Heart right ventricle (tissue), 16 donors: ENCODE results near the gene SPRN. TPM values are rescaled to one million over a fixed set of nuclear protein-coding genes. Genes with fewer than 3 reads are reported as not detected.
"Not testable (repeated sequence)": the region's sequence is repeated elsewhere in the genome, so short reads cannot be mapped to it uniquely, and the experiment has no call there.

Source experiments
- ATAC-seq, 8 donors: fragments of 200-7000 bp; cut with Tn5 transposase; one replicate each; pipeline ENCODE4 v1.9.1; 2020; ENCODE audit warnings: mild to moderate bottlenecking in 8 of 8, moderate library complexity in 8 of 8, moderate number of reproducible peaks in 1 of 8
- DNase-seq, 2 donors: peaks; one replicate each; pipeline ENCODE4 v3.0.0-alpha.2; 2020
- H3K27ac ChIP-seq, 10 donors: fragments of 200-600 bp; sonication (generic) in 2 of 10; one replicate each; pipeline versions ENCODE4 v1.5.0 to v1.8.0; 2020 to 2022; ENCODE audit warnings: mild to moderate bottlenecking in 3 of 10
- H3K27me3 ChIP-seq, 7 donors: fragments of 200-600 bp; one replicate each; pipeline ENCODE4 v1.8.0; 2021 to 2022; ENCODE audit warnings: mild to moderate bottlenecking in 2 of 7
- H3K36me3 ChIP-seq, 9 donors: fragments of 200-600 bp; sonication (generic) in 1 of 9; one replicate each; pipeline versions ENCODE4 v1.5.0 to v1.8.0; 2020 to 2022; ENCODE audit warnings: mild to moderate bottlenecking in 2 of 9
- H3K4me1 ChIP-seq, 9 donors: fragments of 200-600 bp; sonication (generic) in 1 of 9; one replicate each; pipeline versions ENCODE4 v1.5.0 to v1.8.0; 2020 to 2022; ENCODE audit warnings: mild to moderate bottlenecking in 4 of 9
- H3K4me3 ChIP-seq, 10 donors: fragments of 200-600 bp; sonication (generic) in 2 of 10; one replicate each; pipeline versions ENCODE4 v1.5.0 to v1.8.0; 2020 to 2022; ENCODE audit warnings: mild to moderate bottlenecking in 7 of 10, moderate library complexity in 2 of 10
- H3K9me3 ChIP-seq, 11 donors: fragments of 200-600 bp in 10 of 11; sonication (generic) in 2 of 11; one replicate each; pipeline versions ENCODE4 v1.5.0 to v1.8.0; 2013 to 2022; ENCODE audit warnings: mild to moderate bottlenecking in 2 of 11, control low read depth in 1 of 11, moderate library complexity in 1 of 11
- CTCF ChIP-seq, 9 donors: fragments of 200-600 bp; sonication (generic) in 2 of 9; IDR thresholded peaks; one replicate each; pipeline versions ENCODE4 v1.5.0 to v1.8.0; 2021 to 2022; ENCODE audit warnings: antibody characterized with exemption in 9 of 9, mild to moderate bottlenecking in 5 of 9, moderate library complexity in 1 of 9
- WGBS, 2 donors: extraction: QIAGEN DNeasy Blood & Tissue Kit; methylation state at CpG; one replicate each; pipeline ENCODE4 v1.1.7; 2013; ENCODE audit warnings: inconsistent platforms in 1 of 2; 5-methylcytosine and 5-hydroxymethylcytosine counted together
- intact Hi-C, 10 donors: fragments of 100-400 bp; cut with DNase I; formaldehyde crosslinking; loops; one replicate each; pipeline versions ENCODE4 v1.11.1 to v1.14.2; 2022
- long read RNA-seq, 3 donors: library from polyadenylated mRNA; unstranded; transcript quantifications; one replicate each; pipeline ENCODE4 v2.0.0, GENCODE V29; 2020 to 2021
- polyA plus RNA-seq, 2 donors: library from polyadenylated mRNA; stranded (reverse); fragments of 200-250 nt; gene quantifications; one replicate each; pipeline ENCODE4 v1.2.3, GENCODE V29; 2013
- total RNA-seq, 10 donors: library from RNA; stranded (reverse); fragmentation: NEBNext Ultra II Directional in 3 of 10; extraction: Animal tissue kit (Norgen Biotek cat#: 25700) in 3 of 10; gene quantifications; one replicate each; pipeline versions ENCODE4 v1.2.1 to v1.2.4, GENCODE V29; 2021 to 2023
- donor health status: Arrhythmogenic right ventricular cardiomyopathy.
- donor health status: ischemic (EF 13 %, LVEDD 7.1; RV severe dilation, severe dysfunction).
- donor health status: healthy with polysubstance abuse.
- donor health status: DM: no; HTN: yes; CAD: no.
- donor health status: DM: no; HTN: no; CAD: no.
- donor health status: ischemic (EF 25% LVEDD 6.9; RV normal size, moderate dysfunction).
- donor health status: ischemic (EF 25% LVEDD 5.7; RV mildly dilated, moderate dysfunction).
- donor health status: healthy.
- donor health status: DM: yes; HTN: yes; CAD: no.
- donor health status: Ischemic cardiomyopathy.
- donor health status: ischemic (EF 35%, LVEDD 5.7; RV mildly dilated, moderate dysfunction).
- donor health status: nonischemic (EF 11% LVEDD 7.7; RV severe dilation, severe dysfunction).
- donor health status: DM: yes; HTN: yes; CAD: no.
- donor health status: PGD.
- donor health status: ischemic (EF 29% LVEDD 5.4; RV normal size, mild dysfunction).
- donor health status: nonischemic (EF 23%, LVEDD 6.1; RV moderate dilation, normal function).

The SPRN gene
- under 1 TPM in 1 of 10 donors, not detected in 9; 0.09 TPM for total RNA-seq
- polyA plus RNA-seq: under 1 TPM; 0.07 to 0.22 TPM
- long read RNA-seq, donor 1: 0 reads
- long read RNA-seq, donor 2: 0 reads
- long read RNA-seq, donor 3: 0 reads

DNA sequence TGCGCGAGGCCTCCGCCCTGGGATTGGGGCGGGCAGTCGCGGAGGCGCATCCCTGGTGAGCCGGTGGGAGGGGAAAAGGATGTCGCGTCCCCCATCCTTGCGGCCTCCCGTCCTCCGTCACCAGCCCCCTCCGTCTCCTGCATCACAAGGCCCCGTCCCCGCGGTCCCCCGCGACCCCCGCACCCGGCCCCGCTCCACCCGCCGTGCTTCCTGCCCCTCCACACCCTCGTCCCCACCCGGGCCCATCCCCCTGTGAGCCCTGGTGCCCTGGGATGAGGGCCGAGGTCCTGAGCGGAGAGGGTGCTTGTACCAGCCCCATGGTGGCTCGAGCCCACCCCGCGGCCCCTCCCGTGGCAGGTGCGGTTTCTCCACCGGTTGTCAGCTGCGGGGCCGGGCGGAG lies at the start of gene SPRN:
Gene SPRN, minus strand, starts transcription at position 25 of the 400 bp plus-strand sequence. CDS start 944 bp downstream, outside the sequence.
- H3K27ac ChIP-seq, H3K4me1 ChIP-seq: not testable (repeated sequence)
- peaks cover 0 to 17% (median 3%) of the 10 kb centered on the region in 11 donors for H3K9me3 ChIP-seq
- H3K36me3 ChIP-seq: peaks cover 0 to 20% (median 7%) of the 10 kb centered on the region in 9 donors
- H3K4me3 ChIP-seq: peak within 1 kb of the TSS in 3 of 10 donors; percentile 18 to 29 (median 19)
- ATAC-seq (peak in 2 of 8 donors; percentile 14 to 42), DNase-seq (peak in 1 of 2 donors; percentile 8)
- 0 to 5% methylated on average over 2 to 12 of the region's 37 CpGs for WGBS, 2 donors
- intact Hi-C loops: loop anchor here in 1 of 10 donors (5.0 kb wide), 1 partner anchor 148 kb away; no protein-coding TSS in a partner anchor
- H3K27me3 ChIP-seq: peaks cover 0 to 21% (median 5%) of the 10 kb centered on the region in 7 donors

DNA sequence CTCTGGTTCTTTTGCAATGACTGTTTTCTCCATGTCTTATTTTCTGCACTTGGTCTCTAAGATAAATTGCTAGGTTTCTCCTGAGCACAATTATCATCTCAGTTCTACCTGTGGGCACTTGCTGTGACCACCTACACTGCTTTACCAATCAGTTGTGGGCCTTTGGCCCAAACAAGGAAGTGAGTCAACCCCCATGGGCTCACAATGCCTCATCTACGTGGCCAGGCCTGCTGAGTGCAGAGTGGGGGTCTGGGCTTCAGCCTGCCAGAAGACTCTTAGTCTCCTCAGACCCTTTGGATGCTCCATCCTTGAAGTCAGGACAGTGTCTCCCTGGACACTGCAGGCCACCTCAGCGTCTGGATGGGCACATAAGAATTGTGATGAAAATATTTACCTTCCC lies 49.6 kb upstream of the SPRN start:
- H3K4me1 ChIP-seq: no peaks in the 10 kb centered on the region
- H3K36me3 ChIP-seq: no peaks in the 10 kb centered on the region
- no peak overlapping the region for H3K27ac ChIP-seq
- H3K4me3 ChIP-seq: no peak overlapping the region
- peaks cover 0 to 14% (median 0%) of the 10 kb centered on the region in 11 donors for H3K9me3 ChIP-seq
- no peaks in the 10 kb centered on the region for H3K27me3 ChIP-seq
- ATAC-seq: no peak
- TF ChIP-seq CTCF (IDR thresholded peaks at IDR 0.05): no peak
- 63 to 83% methylated on average over 2 of the region's 2 CpGs for WGBS, 2 donors
- no peak for DNase-seq
- intact Hi-C loops: no loop called here

- intact Hi-C loops: no loop called here
- no peak for TF ChIP-seq CTCF (IDR thresholded peaks at IDR 0.05)
- no peak overlapping the region for H3K27ac ChIP-seq
- H3K4me3 ChIP-seq: no peak overlapping the region
- DNase-seq (no peak), ATAC-seq (no peak)
- H3K4me1 ChIP-seq: no peaks in the 10 kb centered on the region
- H3K9me3 ChIP-seq: peaks cover 0 to 14% (median 0%) of the 10 kb centered on the region in 11 donors
- H3K36me3 ChIP-seq: no peaks in the 10 kb centered on the region
- H3K27me3 ChIP-seq: no peaks in the 10 kb centered on the region
- WGBS, 2 donors: 56 to 65% methylated on average over 4 of the region's 4 CpGs
Measured at GRCh38 chr10:133473270-133473669, 48.8 kb upstream of the SPRN start.

GRCh38 chr10:133471300-133472109 lies 47.1 kb upstream of the SPRN start:
- no peak overlapping the region for H3K4me3 ChIP-seq
- H3K27ac ChIP-seq: no peak overlapping the region
- ATAC-seq: no peak
- no peaks in the 10 kb centered on the region for H3K36me3 ChIP-seq
- DNase-seq: no peak
- TF ChIP-seq CTCF (IDR thresholded peaks at IDR 0.05): no peak
- intact Hi-C loops: no loop called here
- no peaks in the 10 kb centered on the region for H3K4me1 ChIP-seq
- H3K9me3 ChIP-seq: peaks cover 0 to 14% (median 0%) of the 10 kb centered on the region in 11 donors
- WGBS, 2 donors: 72 to 76% methylated on average over 7 of the region's 7 CpGs
- no peaks in the 10 kb centered on the region for H3K27me3 ChIP-seq

DNA sequence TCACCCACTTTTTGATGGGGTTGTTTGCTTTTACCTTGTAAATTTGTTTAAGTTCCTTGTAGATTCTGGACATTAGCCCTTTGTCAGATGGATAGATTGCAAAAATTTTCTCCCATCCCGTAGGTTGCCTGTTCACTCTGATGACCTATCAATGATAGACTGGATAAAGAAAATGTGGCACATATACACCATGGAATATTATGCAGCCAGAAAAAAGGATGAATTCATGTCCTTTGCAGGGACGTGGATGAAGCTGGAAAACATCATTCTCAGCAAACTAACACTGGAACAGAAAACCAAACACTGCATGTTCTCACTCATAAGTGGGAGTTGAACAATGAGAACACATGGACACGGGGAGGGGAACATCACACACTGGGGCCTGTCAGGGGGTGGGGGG lies 44.8 kb upstream of the SPRN start:
- intact Hi-C loops, DNase-seq, ATAC-seq, H3K36me3 ChIP-seq, H3K4me3 ChIP-seq, H3K27ac ChIP-seq, H3K4me1 ChIP-seq: not testable (repeated sequence)
- WGBS, 2 donors: 71 to 76% methylated on average over 3 of the region's 3 CpGs
- Histone ChIP-seq H3K27me3 (peaks cover 0 to 14% (median 0%) of the 10 kb centered on the region in 7 donors), H3K9me3 (peaks cover 0 to 14% (median 0%) of the 10 kb centered on the region in 11 donors)
